ENCODE measurements around the gene TMEM50B.

GRCh38 chr21:33430858-33431257 is 48.9 kb downstream of the TMEM50B start:
- TF ChIP-seq CTCF (IDR thresholded peaks at IDR 0.05) (no peak), POLR2A (IDR thresholded peaks at IDR 0.05) (no peak)
